Gastroesophageal sphincter (tissue), 4 donors: ENCODE results near the gene CHDH. TPM values are rescaled to one million over a fixed set of nuclear protein-coding genes. Genes with fewer than 3 reads are reported as not detected.

Source experiments
- ATAC-seq: fragments of 150-250 bp; one replicate; pipeline ENCODE4 v1.9.1; 2016; ENCODE audit warnings: mild to moderate bottlenecking, moderate library complexity
- H3K27ac ChIP-seq, 4 donors: fragments of 200-600 bp; sonication (generic) in 3 of 4; 1 replicate in 3 of 4; 2 replicates in 1 of 4; pipeline ENCODE4 v1.5.1; 2016 to 2019
- H3K27me3 ChIP-seq: fragments of 200-600 bp; sonication (generic); one replicate; pipeline ENCODE4 v1.5.1; 2019
- H3K36me3 ChIP-seq, 2 donors: fragments of 200-600 bp; sonication (generic); one replicate each; pipeline ENCODE4 v1.5.1; 2019; ENCODE audit warnings: control low read depth in 1 of 2
- H3K4me1 ChIP-seq, 3 donors: fragments of 200-600 bp; sonication (generic); 1 replicate in 2 of 3; 2 replicates in 1 of 3; pipeline ENCODE4 v1.5.1; 2016 to 2019; ENCODE audit warnings: control low read depth in 2 of 3
- H3K4me3 ChIP-seq, 2 donors: fragments of 200-600 bp; sonication (generic); one replicate each; pipeline ENCODE4 v1.5.1; 2019; ENCODE audit warnings: mild to moderate bottlenecking in 1 of 2, moderate library complexity in 1 of 2
- H3K9me3 ChIP-seq, 3 donors: fragments of 200-600 bp; sonication (generic); one replicate each; pipeline ENCODE4 v1.5.1; 2017 to 2019; ENCODE audit warnings: control low read depth in 2 of 3
- CTCF ChIP-seq, 4 experiments: fragments of 200-600 bp in 2 of 4; fragments of 450-650 bp in 2 of 4; sonication (generic) in 1 of 4; IDR thresholded peaks; one replicate each; pipeline ENCODE4 v1.5.1; 2017 to 2019; ENCODE audit warnings: antibody characterized with exemption in 4 of 4, mild to moderate bottlenecking in 2 of 4, moderate library complexity in 2 of 4
- EP300 ChIP-seq: sonication (generic); formaldehyde crosslinking; IDR thresholded peaks from one replicate; pipeline ENCODE4 v1.6.1; 2017; ENCODE audit warnings: antibody characterized with exemption, mild to moderate bottlenecking
- POLR2A ChIP-seq, 2 donors: fragments of 450-650 bp; IDR thresholded peaks; one replicate each; pipeline ENCODE4 v1.6.1; 2017; ENCODE audit warnings: antibody characterized with exemption in 2 of 2, mild to moderate bottlenecking in 2 of 2, moderate library complexity in 1 of 2
- POLR2AphosphoS5 ChIP-seq: sonication (generic); formaldehyde crosslinking; IDR thresholded peaks from one replicate; pipeline ENCODE4 v1.6.1; 2017; ENCODE audit warnings: antibody characterized with exemption
- WGBS, 2 donors: methylation state at CpG; one replicate each; pipeline ENCODE4 v1.1.5; 2018; ENCODE audit warnings: low coverage in 1 of 2; 5-methylcytosine and 5-hydroxymethylcytosine counted together
- total RNA-seq, 4 donors: library from RNA; depleted of rRNA; stranded (reverse); fragments of >200 nt; gene quantifications; one replicate each; pipeline ENCODE4 v1.1.0, GENCODE V29; 2016

The CHDH gene
- total RNA-seq, 4 donors from 2014 or later = 0.78 to 13.1 (median 4.0) TPM

- TF ChIP-seq EP300 (no peak), POLR2AphosphoS5 (no peak), POLR2A (IDR thresholded peaks at IDR 0.05) (no peak), CTCF (IDR thresholded peaks at IDR 0.05) (no peak)
- Histone ChIP-seq H3K9me3 (no peaks in the 10 kb centered on the region), H3K4me1 (peaks cover 0 to 6% (median 0%) of the 10 kb centered on the region in 3 donors), H3K27ac (no peak overlapping the region), H3K27me3 (no peaks in the 10 kb centered on the region), H3K4me3 (no peak overlapping the region), H3K36me3 (no peaks in the 10 kb centered on the region)
- 88% methylated on average over 11 of the region's 28 CpGs; no CpG with 5 or more reads in 1 of the 2 donors for WGBS, 2 donors
- no peak for ATAC-seq
These were observed 36.3 kb downstream of the CHDH start for GRCh38 chr3:53809764-53810400.

DNA sequence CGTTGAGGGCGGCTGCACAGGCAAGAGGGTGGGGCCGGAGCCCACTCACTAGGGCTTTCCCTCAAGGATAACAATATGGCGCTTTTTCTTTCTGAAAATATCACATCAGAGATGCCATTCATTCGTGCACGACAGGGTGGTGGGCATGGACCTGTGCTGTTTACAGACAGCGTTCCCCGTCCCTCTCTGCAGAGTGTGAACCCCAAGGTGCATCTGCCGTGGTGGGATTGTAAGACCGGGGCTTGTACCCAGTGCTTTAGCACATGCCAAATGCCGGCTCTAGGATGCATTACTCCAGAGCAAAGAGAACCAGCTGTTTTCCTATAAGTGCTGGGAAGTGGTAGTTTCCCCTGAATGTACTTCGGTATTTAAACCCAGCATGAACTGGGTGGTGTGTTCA, 37.0 kb downstream of the CHDH start:
- Histone ChIP-seq H3K27me3 (no peaks in the 10 kb centered on the region), H3K4me3 (no peak overlapping the region), H3K27ac (no peak overlapping the region), H3K4me1 (peaks cover 0 to 6% (median 0%) of the 10 kb centered on the region in 3 donors), H3K36me3 (no peaks in the 10 kb centered on the region), H3K9me3 (no peaks in the 10 kb centered on the region)
- ATAC-seq = no peak
- 72 to 94% methylated on average over 2 to 6 of the region's 12 CpGs for WGBS, 2 donors
- TF ChIP-seq POLR2AphosphoS5 (no peak), POLR2A (IDR thresholded peaks at IDR 0.05) (no peak), EP300 (no peak), CTCF (IDR thresholded peaks at IDR 0.05) (no peak)

GRCh38 chr3:53808496-53808895, 37.7 kb downstream of the CHDH start:
- H3K9me3 ChIP-seq = no peaks in the 10 kb centered on the region
- peaks cover 0 to 6% (median 0%) of the 10 kb centered on the region in 3 donors for H3K4me1 ChIP-seq
- WGBS, 2 donors = 93 to 95% methylated on average over 4 to 8 of the region's 13 CpGs
- no peak for ATAC-seq
- no peak overlapping the region for H3K27ac ChIP-seq
- no peaks in the 10 kb centered on the region for H3K36me3 ChIP-seq
- no peaks in the 10 kb centered on the region for H3K27me3 ChIP-seq
- TF ChIP-seq POLR2A (IDR thresholded peaks at IDR 0.05) (no peak), EP300 (no peak), CTCF (IDR thresholded peaks at IDR 0.05) (no peak), POLR2AphosphoS5 (no peak)
- no peak overlapping the region for H3K4me3 ChIP-seq

- H3K27ac ChIP-seq = no peak overlapping the region
- 74 to 90% methylated on average over 2 to 6 of the region's 15 CpGs for WGBS, 2 donors
- no peak overlapping the region for H3K4me3 ChIP-seq
- H3K9me3 ChIP-seq = no peaks in the 10 kb centered on the region
- no peaks in the 10 kb centered on the region for H3K27me3 ChIP-seq
- no peak for ATAC-seq
- no peak for TF ChIP-seq POLR2A (IDR thresholded peaks at IDR 0.05)
- TF ChIP-seq EP300 = no peak
- peaks cover 0 to 6% (median 0%) of the 10 kb centered on the region in 3 donors for H3K4me1 ChIP-seq
- no peaks in the 10 kb centered on the region for H3K36me3 ChIP-seq
These were observed 39.0 kb downstream of the CHDH start for GRCh38 chr3:53807117-53807810.

DNA sequence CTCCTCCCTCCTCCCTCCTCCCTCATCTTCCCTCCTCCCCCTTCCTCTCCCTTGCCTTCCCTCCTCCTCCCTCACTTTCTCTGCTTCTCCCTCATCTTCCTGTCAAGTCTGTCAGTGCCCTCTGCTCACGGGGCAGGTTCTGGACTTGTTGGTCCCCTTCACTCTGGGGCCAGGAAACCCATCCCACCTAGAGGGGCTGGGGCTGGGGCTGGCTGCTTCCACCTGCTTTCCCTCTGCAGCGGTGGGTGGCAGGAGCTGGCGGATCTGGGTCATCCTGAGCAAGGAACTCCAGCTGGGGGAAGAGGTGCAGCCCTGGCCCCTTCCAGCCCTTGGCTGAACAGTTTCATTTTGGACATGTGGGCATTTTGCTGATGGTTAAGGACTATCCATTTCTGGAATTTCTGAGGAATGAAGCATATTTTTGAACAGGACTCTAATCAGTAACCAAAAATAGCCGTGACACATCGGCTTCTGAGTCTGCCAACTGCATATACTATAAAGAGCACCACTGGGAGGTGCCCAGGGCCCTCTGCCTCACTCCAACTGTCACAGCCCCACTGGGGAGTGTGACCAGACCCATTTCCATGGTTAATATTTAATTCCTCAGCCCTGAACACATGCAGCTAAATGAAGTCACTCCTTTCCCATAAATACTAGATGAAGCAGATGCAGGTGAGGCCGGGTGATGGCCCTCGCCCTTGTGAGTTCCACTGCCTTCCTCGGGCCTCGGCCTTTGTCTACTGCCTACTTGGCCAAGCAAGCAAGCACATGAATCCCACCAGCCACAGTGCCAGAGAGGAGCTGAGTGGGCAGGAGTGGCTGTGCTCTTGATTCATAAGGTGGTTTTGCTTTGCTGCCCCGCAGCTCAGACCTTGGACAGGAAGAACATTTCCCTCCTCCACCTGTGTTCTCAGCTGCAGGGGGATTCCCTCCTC, 39.8 kb downstream of the CHDH start:
- H3K9me3 ChIP-seq = no peaks in the 10 kb centered on the region
- ATAC-seq = no peak
- H3K4me3 ChIP-seq = no peak overlapping the region
- peaks cover 0 to 6% (median 0%) of the 10 kb centered on the region in 3 donors for H3K4me1 ChIP-seq
- no peak overlapping the region for H3K27ac ChIP-seq
- 75 to 90% methylated on average over 4 to 6 of the region's 10 CpGs for WGBS, 2 donors
- H3K27me3 ChIP-seq = no peaks in the 10 kb centered on the region
- no peak for TF ChIP-seq POLR2AphosphoS5
- TF ChIP-seq POLR2A (IDR thresholded peaks at IDR 0.05) = no peak
- no peak for TF ChIP-seq CTCF (IDR thresholded peaks at IDR 0.05)
- no peak for TF ChIP-seq EP300
- no peaks in the 10 kb centered on the region for H3K36me3 ChIP-seq
